Fibroblast of peridontal ligament (primary cell): Measurements from ENCODE around the gene TNP2.
"Not testable (repeated sequence)": the region's sequence is repeated elsewhere in the genome, so short reads cannot be mapped to it uniquely, and the experiment has no call there.

Experiments used
- DNase-seq: peaks from one replicate; pipeline ENCODE4 v3.0.0-alpha.2; 2010; ENCODE audit errors: extremely low read depth

Gene TNP2

DNA sequence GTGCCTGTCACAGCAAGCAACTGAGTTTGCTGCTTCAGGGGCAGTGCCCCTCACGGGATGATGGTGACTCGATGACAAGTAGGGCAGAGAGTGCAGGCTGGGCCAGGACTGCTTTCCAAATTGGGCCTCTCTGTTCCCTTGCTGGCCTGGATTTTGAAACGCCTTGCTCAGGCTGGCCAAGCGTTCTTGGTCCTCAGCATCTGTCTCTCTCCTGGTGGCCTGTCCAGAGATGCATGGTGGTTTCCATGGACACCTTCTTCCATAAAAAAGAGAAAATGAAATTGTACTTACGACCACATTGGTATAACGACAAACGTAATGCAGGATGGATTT is 31.4 kb upstream of the TNP2 start:
- DNase-seq, result no peak

DNA sequence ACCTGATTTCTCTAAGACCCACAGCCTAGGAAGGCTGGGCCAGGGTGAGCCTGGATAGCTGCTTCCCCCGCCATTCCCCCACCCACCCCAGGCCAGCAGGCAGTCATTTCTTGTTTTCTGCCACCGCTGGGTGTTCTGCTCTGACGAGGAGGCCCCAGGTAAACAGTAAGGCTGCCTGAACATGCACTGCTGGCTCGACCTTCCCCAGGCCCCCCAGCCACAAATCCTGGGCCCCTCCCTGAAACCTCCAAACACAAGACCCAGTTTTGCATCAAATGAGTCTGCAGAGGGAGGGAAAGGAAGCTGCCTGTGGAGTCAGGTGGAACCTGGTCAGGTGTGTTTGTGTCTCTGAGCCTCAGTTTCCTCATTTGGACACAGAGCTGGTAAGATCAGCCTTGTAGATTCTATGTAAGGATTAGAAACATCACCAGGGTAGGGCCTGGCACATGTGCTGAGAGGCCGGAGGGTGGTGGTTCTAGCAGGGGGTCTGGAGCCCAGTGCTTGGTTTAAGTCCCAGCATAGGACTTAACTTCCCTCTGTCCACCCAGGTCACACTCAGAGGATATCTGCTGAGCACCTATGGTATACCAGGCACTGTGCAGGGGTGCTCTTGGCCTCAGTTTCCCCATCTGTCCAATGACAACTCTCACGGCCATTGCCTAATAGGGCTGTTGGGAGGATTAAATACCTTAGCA is 30.9 kb upstream of the TNP2 start:
- no peak for DNase-seq

DNA sequence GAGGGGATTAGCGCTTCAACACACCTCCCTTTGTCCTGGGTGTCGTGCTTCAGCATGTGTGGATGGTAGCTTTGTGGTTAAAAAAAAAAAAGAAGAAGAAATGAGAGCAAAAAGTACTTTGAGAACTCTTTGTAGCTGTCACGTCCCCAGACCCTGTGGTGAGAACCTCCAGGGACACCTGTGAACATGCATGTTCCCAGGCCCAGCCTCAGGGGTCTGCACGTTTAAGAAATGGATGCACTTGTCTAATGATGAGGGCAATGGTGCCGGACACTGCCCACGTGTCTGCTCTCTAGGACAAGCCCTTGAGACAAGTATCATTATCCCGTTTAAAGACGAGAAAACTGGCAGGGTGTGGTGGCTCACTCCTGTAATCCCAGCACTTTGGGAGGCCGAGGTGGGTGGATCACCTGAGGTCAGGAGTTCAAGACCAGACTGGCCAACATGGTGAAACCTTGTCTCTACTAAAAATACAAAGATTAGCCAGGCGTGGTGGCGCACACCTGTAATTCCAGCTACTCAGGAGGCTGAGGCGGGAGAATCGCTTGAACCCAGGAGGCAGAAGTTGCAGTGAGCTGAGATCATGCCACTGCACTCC is 29.9 kb upstream of the TNP2 start:
- DNase-seq, result not testable (repeated sequence)

DNA sequence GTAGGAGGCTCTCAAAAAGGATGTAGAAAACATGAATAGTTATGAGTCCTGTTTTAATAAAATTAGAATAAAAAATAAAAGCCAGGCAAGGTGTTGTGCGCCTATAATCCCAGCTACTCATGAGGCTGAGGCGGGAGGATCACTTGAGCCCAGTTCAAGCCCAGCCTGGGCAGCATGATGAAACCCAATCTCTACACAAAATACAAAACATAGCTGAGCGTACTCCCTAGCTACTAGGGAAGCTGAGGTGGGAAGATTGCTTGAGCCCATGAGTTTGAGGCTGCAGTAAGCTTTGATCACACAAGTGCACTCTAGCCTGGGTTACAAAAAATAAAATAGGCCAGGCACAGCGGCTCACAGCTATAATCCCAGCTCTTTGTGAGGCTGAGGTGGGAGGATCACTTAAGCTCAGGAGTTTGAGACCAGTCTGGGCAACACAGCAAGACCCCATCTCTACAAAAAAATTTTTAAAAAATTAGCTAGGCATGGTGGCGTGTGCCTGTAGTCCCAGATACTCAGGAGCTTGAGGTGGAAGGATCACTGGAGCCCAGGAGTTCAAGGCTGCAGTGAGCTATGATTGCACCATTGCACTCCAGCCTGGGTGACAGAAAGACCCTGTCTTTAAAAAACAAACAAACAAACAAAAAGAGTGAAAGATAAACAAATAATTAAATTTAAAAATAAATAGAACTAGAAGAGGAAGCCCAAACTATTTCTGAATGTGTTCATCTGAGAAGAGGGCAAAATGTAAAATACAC is 29.2 kb upstream of the TNP2 start:
- DNase-seq, result no peak

DNA sequence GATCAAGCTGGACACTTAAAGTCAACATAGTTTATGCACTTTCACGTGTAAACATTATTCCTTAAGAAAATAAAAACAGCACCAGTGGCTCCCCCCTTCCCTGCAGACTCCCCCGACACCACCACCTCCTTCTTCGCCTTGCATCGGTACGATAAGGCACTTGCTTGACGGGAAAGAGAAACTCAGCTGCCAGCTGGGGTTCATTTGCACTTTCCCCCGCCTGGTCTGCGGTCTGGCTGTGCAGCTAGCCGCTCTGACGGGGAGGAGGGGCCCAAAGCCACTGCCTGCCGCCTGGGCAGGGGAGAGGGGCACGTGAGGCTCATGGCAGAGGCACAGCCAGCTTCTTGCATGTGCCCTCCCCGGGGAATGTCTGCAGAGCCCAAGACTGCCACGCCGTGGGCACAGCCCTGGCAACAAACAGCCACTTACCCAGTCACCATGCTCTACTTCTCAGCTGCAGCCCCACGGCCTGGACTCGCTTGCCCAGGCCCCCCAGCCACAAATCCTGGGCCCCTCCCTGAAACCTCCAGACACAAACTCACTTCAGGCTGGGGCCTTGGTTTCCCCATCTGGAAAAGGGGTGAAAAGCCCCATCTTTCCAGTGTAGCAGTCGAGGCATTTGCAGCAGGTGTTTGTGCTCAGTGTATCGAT is 28.5 kb upstream of the TNP2 start:
- DNase-seq, result peak; percentile 73

DNA sequence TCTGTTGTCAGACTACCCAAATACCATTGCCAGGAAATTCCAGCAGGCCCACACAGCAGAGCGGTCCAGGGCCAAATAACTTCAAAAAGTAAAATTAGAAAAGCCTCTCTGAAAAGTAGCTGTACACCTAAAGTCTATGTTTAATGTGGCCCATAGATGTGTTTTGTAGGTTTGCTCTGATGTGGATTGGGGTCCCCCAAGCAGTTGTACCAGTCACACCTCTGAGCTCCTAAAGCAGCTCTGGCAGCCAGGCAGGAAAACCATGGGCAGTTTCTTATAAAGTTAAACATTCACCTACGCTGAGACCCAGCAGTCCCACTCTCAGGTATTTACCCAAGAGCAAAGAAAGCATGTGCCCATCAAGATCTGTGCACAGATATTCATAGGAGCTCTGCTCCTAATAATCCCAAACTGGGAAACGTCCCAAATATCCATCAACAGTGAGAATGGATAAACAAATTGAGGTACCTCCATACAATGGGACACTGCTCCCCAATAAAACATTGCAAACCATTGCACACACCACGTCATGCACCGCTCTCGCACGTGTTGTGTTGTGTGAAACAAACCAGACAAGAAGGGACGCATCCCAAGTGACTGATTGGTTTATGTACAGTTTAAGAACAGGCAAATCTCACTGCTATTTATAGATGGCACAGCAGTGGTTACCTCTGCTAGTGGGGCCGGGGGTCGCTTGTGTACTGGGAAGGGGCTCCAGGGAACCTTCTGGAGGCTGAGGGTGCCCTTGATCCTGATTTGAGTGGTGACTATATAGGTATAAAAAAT is 27.8 kb upstream of the TNP2 start:
- no peak for DNase-seq

DNA sequence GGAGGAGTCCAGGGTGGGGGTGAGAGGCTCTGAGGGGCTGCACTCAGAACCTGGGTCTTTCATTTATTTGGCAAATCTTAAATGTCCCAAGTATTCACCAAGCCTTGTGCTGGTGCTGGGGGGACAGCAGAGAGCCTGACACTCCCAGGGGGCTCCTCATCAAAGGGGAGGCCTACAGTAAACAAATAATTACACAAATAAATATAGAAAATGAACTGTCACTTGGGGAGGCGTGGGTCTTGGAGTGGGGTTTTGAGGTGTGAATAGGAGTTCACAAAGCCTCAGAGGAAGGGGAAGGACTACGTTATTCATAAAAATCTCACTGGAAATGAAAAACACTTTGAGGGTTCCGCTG is 27.2 kb upstream of the TNP2 start:
- DNase-seq, result no peak

DNA sequence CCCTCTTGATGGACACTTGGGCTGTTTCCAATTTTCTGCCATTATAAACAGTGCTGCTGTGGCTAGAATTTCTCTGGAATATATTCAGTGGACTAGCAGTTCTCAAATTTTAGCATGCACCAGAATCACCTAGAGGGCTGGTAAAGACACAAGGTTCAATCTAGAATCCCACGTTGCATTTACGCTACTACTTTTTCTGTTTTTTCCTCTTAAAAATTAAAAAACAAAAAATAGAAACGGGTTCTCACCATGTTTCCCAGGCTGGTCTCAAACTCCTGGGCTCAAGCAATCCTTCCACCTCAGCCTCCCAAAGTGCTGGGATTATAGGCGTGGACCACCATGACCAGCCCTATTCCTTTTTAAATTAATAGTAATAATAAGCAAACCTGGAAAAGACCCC is 26.5 kb upstream of the TNP2 start:
- no peak for DNase-seq

DNA sequence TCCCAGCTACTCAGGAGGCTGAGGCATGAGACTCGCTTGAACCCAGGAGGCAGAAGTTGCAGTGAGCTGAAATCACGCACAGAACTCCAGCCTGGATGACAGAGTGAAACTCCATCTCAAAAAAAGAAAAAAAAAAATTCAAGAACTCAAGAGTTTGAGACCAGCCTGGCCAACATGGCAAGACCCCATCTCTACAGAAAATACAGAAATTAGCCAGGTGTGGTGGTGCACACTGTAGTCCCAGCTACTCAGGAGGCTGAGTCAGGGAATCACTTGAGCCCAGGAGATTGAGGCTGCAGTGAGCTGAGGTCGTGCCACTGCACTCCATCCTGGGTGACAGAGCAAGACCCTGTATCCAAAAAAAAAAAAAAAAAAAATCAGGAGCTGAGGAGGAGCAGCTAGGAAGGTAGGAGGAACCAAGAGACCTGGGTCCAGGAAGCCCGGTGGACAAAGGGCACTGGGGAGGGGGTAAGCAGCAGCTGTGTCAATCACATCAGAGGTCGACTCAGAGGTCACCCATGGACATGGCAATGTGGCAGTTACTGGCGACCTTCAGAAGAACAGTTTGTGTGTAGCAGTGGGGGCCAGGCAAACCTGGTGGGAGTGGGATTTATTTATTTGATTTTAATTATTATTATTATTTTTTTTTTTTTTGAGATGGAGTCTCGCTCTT is 23.1 kb upstream of the TNP2 start:
- no peak for DNase-seq

DNA sequence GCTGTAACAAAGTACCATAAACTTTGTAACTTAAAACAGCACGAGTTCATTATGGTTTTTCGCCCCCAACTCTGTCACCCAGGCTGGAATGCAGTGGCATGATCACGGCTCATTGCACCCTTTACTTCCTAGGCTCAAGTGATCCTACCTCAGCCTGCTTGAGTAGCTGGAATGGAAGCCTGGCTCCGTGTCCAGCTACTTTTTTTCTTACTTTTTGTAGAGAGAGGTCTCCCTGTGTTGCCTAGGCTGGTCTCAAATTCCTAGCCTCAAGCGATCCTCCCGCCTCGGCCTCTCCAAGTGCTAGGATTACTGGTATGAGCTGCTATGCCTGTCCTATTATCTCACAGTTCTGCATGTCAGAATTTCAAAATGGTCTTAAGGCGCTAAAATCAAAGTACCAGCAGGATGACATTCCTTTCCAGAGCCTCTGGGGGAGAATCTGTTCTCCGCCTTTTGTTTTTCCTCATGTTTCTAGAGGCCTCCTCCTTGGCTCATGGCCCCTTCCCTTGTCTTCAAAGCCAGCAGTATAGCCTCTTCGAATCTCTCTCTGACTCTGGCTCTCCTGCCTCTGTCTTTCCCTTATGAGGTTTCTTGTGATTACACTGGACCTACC is 22.1 kb upstream of the TNP2 start:
- DNase-seq, result no peak

DNA sequence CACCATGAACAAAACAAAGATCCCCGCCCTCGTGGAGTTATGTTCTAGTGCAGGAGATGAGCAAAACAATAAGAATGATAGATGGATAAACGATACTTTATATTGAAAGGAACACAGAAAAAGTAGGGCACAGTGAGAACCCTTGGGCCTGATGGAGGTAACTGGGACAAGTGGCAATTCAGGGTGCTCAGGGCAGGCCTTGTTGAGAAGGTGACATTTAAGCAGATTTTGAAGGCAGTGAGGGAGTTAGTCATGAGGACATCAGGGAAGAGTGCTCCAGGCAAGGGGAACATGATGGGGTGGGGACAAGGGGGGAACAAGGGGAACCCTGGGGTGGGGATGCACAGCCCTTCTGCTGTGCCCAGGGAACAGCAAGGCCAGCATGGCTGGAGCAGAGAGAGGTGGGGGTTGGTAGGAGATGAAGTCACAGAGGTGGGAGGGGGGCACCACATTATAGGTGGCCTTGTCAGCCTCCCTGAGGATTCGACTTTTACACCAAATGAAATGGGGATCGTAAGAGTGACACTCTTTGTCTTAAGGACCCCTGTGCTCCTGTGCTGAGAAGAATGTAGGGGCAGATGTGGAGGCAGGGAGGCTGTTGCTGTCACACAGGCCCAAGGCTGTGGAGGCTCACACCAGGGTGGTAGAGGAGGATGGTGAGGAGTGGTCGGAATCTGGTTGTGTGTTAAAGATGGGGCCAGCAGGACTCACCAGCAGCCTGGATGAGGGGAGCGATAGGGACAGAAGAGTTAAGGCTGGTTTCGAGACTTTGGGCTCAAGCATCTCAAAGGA is 21.2 kb upstream of the TNP2 start:
- DNase-seq, result no peak

DNA sequence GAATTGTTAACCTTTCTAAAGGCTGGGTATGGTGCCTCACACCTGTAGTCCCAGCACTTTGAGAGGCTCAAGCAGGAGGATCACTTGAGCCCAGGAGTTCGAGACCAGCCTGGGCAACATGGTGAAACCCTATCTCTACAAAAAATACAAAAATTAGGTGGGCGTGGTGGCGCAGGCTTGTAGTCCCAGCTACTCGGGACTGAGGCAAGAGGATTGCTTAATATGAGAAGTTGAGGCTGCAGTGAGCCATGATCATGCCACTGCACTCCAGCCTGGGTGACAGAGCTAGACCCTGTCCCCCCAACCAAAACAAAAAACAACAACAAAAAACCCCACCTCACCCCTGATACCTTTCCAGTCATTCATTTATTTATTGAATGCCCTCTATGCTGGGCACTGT is 20.6 kb upstream of the TNP2 start:
- not testable (repeated sequence) for DNase-seq

DNA sequence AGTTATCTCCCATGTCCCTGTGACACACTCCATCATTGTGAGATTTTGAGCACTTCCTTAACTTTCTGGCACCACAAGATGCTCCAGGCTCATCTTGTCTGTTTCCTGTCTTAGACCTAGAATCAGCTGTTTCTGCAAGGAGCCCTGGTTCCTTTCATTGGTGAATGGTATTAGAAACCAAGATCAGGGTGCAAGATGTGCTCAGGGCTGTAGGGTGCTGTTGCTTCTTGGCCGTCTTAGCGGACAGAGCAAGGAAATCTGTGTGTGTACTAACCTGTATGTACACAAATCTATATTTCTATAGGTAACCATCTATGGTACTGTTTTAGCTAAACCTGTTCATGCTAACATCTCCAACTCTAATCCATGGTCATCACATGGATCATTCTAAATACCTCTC is 20.1 kb upstream of the TNP2 start:
- no peak for DNase-seq

DNA sequence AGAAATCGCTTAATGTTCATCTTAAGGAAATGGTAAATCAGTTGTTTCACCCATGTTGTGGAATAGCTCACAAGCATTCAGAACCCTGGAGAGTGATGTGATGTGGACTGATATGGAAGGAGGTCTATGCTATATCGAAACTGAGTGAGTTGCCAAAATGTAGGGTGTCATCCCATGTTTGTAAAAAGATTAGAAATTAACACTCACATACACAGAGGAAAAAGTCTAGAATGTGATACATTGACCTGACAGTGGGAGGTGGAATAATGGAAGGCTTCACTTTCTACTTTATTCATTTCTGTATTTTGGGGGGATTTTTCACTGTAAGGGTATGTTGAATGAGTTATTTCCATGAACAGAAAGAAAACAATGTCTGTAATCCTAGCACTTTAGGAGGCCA is 16.7 kb upstream of the TNP2 start:
- no peak for DNase-seq

DNA sequence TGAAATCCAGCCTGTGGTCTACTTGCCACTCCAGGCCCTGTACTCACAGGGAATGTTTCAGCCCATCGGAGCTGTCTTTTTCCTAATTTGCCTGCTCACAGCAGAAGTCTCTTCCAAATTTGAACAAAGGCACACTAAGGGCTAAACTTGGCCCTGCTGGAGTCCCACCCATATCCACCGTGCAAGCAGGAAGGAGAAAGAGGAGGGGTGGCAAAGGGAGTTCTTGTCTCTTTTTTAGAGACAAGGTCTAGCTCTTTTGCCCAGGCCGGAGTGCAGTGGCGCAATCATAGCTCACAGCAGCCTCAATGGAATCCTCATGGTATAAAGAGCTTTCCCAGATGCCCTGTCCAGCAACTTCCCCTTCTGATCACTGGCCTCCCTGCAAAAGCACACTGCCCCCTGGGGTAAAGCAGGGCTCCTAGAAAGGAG is 14.7 kb upstream of the TNP2 start:
- peak; percentile 19 for DNase-seq

DNA sequence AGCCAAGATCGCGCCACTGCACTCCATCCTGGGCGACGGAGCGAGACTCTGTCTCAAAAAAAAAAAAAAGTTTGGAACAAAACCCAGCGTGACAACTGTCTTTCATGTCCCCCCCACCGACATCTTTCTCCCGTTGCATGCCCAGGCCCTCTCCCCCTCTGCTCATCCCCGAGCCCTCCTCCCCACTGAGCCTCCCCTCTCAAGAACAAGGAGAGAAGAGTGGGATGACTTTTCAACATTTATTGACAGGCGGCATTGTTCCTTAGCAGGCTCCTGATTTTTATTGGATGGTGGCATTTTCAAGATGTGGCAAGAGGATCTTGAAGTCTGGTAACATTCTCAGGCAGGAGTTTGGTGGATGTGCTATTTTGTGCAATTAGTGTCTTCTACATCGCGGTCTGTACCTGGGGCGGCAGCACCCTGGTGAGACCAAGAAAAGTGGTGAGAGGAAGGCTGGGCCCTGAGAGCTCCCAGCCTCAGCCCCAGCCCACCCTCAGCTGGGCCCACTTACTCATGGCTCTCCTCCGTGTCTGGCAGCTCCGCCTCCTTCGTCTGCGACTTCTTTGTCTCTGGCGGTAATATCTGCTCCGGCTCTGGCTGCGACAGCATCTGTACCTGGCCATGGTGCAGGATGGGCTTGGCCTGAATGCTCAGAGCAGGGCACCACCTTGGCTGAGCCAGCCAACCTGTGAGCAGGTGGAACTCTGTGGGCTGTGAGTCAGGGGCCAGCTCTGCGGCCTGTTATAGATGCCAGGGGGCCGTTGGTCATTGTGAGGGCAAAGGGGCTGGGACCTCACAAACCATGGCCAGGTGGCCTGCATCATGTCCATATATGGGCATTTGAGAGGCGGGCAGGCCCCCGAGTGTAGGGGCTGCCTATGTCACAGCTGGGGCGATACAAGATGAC is 11.7 kb upstream of the TNP2 start, which contains the start of gene PRM1:
TSS of gene PRM1 (minus strand) at position 715 of the 907 bp plus-strand sequence. CDS start at position 623, 92 bp downstream.
- no peak for DNase-seq

DNA sequence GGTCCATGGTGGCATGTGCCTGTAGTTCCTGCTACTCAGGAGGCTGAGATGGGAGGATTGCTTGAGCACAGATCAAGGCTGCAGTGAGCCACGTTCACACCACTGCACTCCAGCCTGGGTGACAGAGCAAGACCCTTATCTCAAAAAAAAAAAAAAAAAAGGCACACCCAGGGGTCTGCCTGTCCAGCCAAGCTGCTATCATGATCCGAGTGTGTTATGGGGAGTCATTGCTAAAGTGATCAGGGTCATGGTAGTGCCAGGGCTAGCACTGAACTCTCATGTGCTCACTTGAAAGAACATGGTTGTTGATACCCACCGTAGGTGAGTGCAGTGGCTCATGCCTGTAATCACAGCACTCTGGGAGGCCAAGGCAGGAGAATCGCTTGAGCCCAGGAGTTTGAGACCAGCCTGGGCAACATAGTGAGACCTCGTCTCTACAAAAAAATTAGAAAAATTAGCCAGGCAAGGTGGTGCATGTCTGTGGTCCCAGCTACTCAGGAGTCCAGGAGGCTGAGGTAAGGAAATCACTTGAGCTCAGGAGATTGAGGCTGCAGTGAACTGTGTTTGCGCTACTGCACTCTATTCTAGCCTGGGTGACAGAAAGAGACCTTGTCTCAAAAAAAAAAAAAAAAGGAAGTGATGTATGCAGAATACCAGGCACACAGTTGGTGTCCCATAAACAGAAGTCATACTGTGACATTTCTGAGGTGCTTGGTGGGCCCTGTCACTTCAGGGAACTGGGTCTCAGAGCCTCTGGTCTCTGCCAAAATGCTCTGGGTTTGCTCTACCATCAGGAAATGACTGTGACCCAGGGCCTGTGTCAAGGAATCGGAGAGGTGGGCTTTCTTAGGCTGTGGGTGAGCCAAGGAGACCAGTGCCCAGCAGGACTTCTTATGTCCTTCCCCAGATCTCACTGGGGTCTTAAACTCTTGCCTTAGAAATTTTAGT is 9.8 kb upstream of the TNP2 start:
- no peak for DNase-seq
